ENCODE data around the gene PGF. TPM values are rescaled to one million over a fixed set of nuclear protein-coding genes. Genes with fewer than 3 reads are reported as not detected.

Gene PGF
- total RNA-seq, 4 donors from 2014 or later: 7.3 to 28.1 (median 10.8) TPM

DNA sequence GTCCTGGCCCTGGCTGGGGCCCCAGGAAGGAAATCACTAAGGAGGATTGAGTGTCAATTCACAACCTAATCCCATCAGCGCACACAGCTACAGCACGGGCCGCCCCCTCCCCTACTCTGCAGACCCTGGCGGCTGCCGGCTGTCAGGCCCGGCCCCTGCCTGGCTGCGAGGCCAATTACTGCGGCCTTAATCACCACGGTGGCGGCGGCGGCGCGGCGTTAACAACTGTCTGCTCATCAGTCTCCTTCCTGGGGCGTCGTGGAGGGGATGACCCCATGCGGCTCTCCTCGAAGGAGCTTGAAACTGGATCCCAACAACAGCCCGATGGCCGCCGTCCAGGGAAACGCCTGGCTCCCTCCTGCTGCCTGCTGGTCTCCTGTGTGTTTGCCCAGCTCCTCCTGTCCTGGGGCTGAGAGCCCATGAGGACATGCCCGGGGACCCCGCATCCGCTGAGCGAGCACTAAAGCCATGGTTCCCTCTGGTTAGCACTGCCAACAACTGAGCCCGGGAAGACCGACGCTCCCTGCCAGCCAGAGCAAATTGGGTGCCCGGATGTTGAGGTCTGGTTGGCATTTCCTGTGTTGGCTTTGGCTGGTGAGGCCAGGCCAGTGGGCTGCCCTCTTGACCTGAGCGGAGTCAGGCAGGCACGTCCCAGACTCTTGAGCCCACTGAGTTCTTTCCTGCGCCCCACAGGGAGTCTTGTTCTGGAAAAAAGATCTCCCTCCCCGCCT is 25.5 kb upstream of the PGF start:
- no peak overlapping the region for H3K27ac ChIP-seq
- no peaks in the 10 kb centered on the region for H3K4me1 ChIP-seq
- TF ChIP-seq, protein P1, sequence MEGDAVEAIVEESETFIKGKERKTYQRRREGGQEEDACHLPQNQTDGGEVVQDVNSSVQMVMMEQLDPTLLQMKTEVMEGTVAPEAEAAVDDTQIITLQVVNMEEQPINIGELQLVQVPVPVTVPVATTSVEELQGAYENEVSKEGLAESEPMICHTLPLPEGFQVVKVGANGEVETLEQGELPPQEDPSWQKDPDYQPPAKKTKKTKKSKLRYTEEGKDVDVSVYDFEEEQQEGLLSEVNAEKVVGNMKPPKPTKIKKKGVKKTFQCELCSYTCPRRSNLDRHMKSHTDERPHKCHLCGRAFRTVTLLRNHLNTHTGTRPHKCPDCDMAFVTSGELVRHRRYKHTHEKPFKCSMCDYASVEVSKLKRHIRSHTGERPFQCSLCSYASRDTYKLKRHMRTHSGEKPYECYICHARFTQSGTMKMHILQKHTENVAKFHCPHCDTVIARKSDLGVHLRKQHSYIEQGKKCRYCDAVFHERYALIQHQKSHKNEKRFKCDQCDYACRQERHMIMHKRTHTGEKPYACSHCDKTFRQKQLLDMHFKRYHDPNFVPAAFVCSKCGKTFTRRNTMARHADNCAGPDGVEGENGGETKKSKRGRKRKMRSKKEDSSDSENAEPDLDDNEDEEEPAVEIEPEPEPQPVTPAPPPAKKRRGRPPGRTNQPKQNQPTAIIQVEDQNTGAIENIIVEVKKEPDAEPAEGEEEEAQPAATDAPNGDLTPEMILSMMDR (IDR thresholded peaks at IDR 0.05): no peak
- TF ChIP-seq POLR2A (IDR thresholded peaks at IDR 0.05): no peak
- DNase-seq: peak in 1 of 3 donors; percentile 46
- H3K4me3 ChIP-seq: no peak overlapping the region
- no peaks in the 10 kb centered on the region for H3K36me3 ChIP-seq
- no peaks in the 10 kb centered on the region for H3K27me3 ChIP-seq
- no peaks in the 10 kb centered on the region for H3K9me3 ChIP-seq

- Histone ChIP-seq H3K4me3 (no peak overlapping the region), H3K4me1 (peaks cover 0 to 2% (median 0%) of the 10 kb centered on the region in 4 donors), H3K27ac (no peak overlapping the region), H3K9me3 (no peaks in the 10 kb centered on the region), H3K36me3 (no peaks in the 10 kb centered on the region), H3K27me3 (no peaks in the 10 kb centered on the region)
- TF ChIP-seq, protein P1 (IDR thresholded peaks at IDR 0.05): no peak
- TF ChIP-seq POLR2A (IDR thresholded peaks at IDR 0.05): no peak
- peak in 1 of 3 donors; percentile 23 for DNase-seq
These were observed 25.0 kb upstream of the PGF start for GRCh38 chr14:74980398-74980730.

DNA sequence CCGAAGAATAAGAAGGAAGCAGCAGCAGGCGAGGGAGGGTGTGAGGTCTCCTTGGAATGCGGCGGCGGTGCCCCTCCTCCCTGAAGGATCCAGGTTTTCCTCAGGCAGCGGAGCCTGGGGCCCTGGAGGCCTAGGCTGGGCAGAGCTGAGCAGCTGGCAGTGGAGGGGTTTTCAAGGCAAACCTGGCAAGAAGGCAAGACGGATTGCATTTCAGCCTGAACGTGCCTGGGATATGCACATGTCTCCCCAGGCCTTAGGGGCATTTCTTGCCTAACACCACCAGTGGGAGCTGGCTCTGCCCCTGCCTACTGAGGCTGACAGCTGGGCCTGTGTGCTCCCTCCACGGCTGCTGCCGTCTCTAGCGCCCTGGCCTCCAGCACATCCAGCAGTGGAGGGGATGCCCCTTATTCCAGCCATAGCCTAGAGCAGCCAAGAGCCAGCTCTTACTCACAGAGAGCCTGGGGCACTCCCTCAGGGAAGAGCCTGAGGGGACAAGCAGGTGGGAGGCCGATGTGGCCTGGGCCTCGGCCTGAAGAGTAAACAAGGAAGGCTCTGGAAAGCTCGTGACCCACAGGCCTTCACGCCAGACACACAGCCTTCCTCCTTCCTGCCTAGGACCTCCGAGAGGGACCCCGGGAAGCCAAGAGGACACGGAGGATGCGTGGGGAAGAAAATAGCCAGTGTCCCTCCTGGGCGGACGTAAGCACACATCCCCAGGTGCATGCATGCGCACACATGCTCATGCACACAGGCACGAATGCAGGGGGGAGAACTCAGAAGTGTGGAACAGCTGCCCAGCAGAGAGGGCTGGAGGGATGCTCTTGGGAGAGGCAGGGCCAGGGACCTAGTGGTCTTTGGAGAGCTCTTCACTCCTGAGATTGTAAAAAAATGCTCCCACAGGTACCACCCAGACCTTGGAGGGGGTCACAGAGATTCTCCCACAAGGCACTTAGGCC is 24.3 kb upstream of the PGF start:
- TF ChIP-seq, protein P1 (IDR thresholded peaks at IDR 0.05): no peak
- no peak for TF ChIP-seq POLR2A (IDR thresholded peaks at IDR 0.05)
- peak in 1 of 3 donors; percentile 44 for DNase-seq
- H3K4me3 ChIP-seq: no peak overlapping the region
- H3K4me1 ChIP-seq: peaks cover 0 to 9% (median 0%) of the 10 kb centered on the region in 4 donors
- H3K27ac ChIP-seq: peak overlapping the region in 1 of 4 donors; percentile 38
- H3K36me3 ChIP-seq: no peaks in the 10 kb centered on the region
- no peaks in the 10 kb centered on the region for H3K9me3 ChIP-seq
- no peaks in the 10 kb centered on the region for H3K27me3 ChIP-seq

- Histone ChIP-seq H3K27ac (peak overlapping the region in 1 of 4 donors; percentile 38), H3K36me3 (no peaks in the 10 kb centered on the region), H3K27me3 (no peaks in the 10 kb centered on the region), H3K4me3 (no peak overlapping the region), H3K4me1 (peaks cover 0 to 16% (median 0%) of the 10 kb centered on the region in 4 donors), H3K9me3 (no peaks in the 10 kb centered on the region)
- TF ChIP-seq, protein P1 (IDR thresholded peaks at IDR 0.05): no peak
- TF ChIP-seq POLR2A (IDR thresholded peaks at IDR 0.05): no peak
- DNase-seq: no peak
These were observed 23.6 kb upstream of the PGF start for GRCh38 chr14:74979029-74979428.

DNA sequence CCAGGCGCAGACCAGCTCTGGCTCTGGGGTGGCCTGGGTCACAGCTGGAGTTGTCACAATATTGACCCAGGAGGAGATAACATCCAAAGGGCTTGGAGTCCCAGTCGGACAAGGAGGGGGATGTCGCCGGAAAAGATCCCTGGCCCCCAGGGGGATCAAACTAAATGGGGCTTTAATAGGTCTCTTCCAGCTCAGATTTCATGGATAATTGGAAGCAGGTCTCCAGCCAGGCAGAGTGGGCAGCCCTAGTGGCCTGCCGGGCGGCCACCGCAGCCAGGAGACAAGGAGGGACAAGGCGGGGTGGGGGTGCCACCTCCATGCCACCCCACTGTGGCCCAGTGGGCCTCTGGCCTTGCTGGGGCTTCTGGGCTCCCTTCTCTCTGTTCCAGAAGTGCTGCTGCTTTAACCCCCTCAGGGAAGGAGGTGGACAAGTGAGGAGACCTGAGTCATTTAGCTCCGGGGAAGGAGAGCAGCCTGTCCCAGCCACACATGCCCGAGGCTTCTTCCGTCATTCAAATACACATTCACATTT is 23.1 kb upstream of the PGF start:
- Histone ChIP-seq H3K9me3 (no peaks in the 10 kb centered on the region), H3K36me3 (no peaks in the 10 kb centered on the region), H3K4me3 (no peak overlapping the region), H3K27me3 (no peaks in the 10 kb centered on the region), H3K4me1 (peaks cover 0 to 16% (median under 1%) of the 10 kb centered on the region in 4 donors), H3K27ac (no peak overlapping the region)
- peak in 1 of 3 donors; percentile 19 for DNase-seq
- TF ChIP-seq, protein P1 (IDR thresholded peaks at IDR 0.05): no peak
- TF ChIP-seq POLR2A (IDR thresholded peaks at IDR 0.05): no peak
